Psoas muscle (tissue), 8 donors: Measurements from ENCODE around the gene HIF3A. TPM values are rescaled to one million over a fixed set of nuclear protein-coding genes. Genes with fewer than 3 reads are reported as not detected.
A peak's percentile ranks its signal among the peaks of the same experiment; 100 is the strongest.

ENCODE experiments used
- ATAC-seq, 4 donors: fragments of 200-7000 bp; cut with Tn5 transposase; one replicate each; pipeline ENCODE4 v1.9.1; 2020; ENCODE audit warnings: moderate library complexity in 3 of 4, mild to moderate bottlenecking in 2 of 4
- DNase-seq, 2 donors: peaks; one replicate each; pipeline ENCODE4 v3.0.0-alpha.2; 2020
- H3K27ac ChIP-seq: fragments of 200-600 bp; one replicate; pipeline ENCODE4 v1.8.0; 2022
- H3K27me3 ChIP-seq, 3 donors: fragments of 200-600 bp in 1 of 3; one replicate each; pipeline versions ENCODE4 v1.6.1 to v1.8.0; 2013 to 2022; ENCODE audit warnings: low read length in 2 of 3, mild to moderate bottlenecking in 2 of 3, moderate library complexity in 1 of 3; ENCODE audit not compliant: insufficient read depth in 3 of 3
- H3K36me3 ChIP-seq, 2 donors: fragments of 200-600 bp in 1 of 2; one replicate each; pipeline versions ENCODE4 v1.6.1 to v1.8.0; 2013 to 2022; ENCODE audit warnings: low read depth in 1 of 2, mild to moderate bottlenecking in 1 of 2, moderate library complexity in 1 of 2; ENCODE audit not compliant: insufficient read depth in 1 of 2
- H3K4me1 ChIP-seq: fragments of 200-600 bp; one replicate; pipeline ENCODE4 v1.8.0; 2022
- H3K4me3 ChIP-seq: fragments of 200-600 bp; one replicate; pipeline ENCODE4 v1.8.0; 2022; ENCODE audit warnings: mild to moderate bottlenecking
- H3K9me3 ChIP-seq: fragments of 200-600 bp; one replicate; pipeline ENCODE4 v1.8.0; 2022
- WGBS, 3 donors: extraction: QIAGEN DNeasy Blood & Tissue Kit; methylation state at CpG; one replicate each; pipeline versions ENCODE4 v1.1.6 to v1.1.7; 2013; 5-methylcytosine and 5-hydroxymethylcytosine counted together
- intact Hi-C, 2 donors: fragments of 100-400 bp; cut with DNase I; formaldehyde crosslinking; loops; one replicate each; pipeline versions ENCODE4 v1.11.0 to v1.14.2; 2022
- polyA plus RNA-seq, 3 donors: library from polyadenylated mRNA; stranded (reverse); fragments of 200-250 nt; gene quantifications; one replicate each; pipeline ENCODE4 v1.2.3, GENCODE V29; 2013
- total RNA-seq, 4 donors: library from RNA; stranded (reverse); fragmentation: NEBNext Ultra II Directional in 2 of 4; extraction: Animal tissue kit (Norgen Biotek cat#: 25700) in 2 of 4; gene quantifications; one replicate each; pipeline versions ENCODE4 v1.2.1 to v1.2.4, GENCODE V29; 2021 to 2023
- TF ChIP-seq, protein P1 (sequence below): fragments of 200-600 bp; IDR thresholded peaks from one replicate; pipeline ENCODE4 v1.8.0; 2022; ENCODE audit warnings: antibody characterized with exemption
- donor health status: healthy with polysubstance abuse.
- donor health status: DM: no; HTN: no; CAD: no; lungs with moderate emphysema.
- donor health status: Bipolar disorder and iron deficiency.
- donor health status: healthy.
- donor health status: DM: yes; HTN: yes; CAD: no.
- donor health status: DM: no; HTN: no; CAD: no.
- donor health status: DM: no; HTN: no; CAD: no.
- donor health status: DM: yes; HTN: yes; CAD: no.

The HIF3A gene
- total and polyA plus RNA-seq, 7 donors: 1.6 to 20.4 (median 10.5) TPM

DNA sequence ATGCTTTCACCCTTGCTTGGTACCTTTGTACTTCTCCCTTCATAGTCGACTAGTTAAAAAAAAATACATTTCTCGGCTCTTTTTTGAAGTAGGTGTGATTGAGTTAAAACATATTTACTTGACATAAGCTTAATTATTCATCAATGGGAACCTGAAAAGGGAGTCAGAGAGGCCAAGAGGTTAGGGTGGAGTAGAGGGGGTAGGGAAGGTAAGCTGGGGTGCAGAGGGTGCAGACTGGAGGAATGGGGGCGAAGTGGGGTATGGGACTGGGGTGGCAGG lies 701 bp upstream of the HIF3A start:
- peaks cover under 1% of the 10 kb centered on the region for H3K9me3 ChIP-seq
- no peak for ATAC-seq
- no peaks in the 10 kb centered on the region for H3K4me1 ChIP-seq
- TF ChIP-seq, protein P1, sequence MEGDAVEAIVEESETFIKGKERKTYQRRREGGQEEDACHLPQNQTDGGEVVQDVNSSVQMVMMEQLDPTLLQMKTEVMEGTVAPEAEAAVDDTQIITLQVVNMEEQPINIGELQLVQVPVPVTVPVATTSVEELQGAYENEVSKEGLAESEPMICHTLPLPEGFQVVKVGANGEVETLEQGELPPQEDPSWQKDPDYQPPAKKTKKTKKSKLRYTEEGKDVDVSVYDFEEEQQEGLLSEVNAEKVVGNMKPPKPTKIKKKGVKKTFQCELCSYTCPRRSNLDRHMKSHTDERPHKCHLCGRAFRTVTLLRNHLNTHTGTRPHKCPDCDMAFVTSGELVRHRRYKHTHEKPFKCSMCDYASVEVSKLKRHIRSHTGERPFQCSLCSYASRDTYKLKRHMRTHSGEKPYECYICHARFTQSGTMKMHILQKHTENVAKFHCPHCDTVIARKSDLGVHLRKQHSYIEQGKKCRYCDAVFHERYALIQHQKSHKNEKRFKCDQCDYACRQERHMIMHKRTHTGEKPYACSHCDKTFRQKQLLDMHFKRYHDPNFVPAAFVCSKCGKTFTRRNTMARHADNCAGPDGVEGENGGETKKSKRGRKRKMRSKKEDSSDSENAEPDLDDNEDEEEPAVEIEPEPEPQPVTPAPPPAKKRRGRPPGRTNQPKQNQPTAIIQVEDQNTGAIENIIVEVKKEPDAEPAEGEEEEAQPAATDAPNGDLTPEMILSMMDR: no peak
- no peak overlapping the region for H3K27ac ChIP-seq
- 68 to 74% (median 70%) methylated on average over 3 of the region's 3 CpGs for WGBS, 3 donors
- no peak for DNase-seq
- H3K27me3 ChIP-seq: peaks cover 0 to 48% (median 2%) of the 10 kb centered on the region in 3 donors
- no peaks in the 10 kb centered on the region for H3K36me3 ChIP-seq
- intact Hi-C loops: no loop called here
- H3K4me3 ChIP-seq: no peak overlapping the region

- WGBS, 3 donors: 10 to 12% (median 11%) methylated on average over 17 to 19 of the region's 19 CpGs
- H3K4me1 ChIP-seq: no peaks in the 10 kb centered on the region
- peak overlapping the region; percentile 74 for H3K27ac ChIP-seq
- peak overlapping the region; percentile 59 for H3K4me3 ChIP-seq
- DNase-seq: peak; percentile 75 to 91
- H3K9me3 ChIP-seq: no peaks in the 10 kb centered on the region
- TF ChIP-seq, protein P1: peak; percentile 11
- H3K27me3 ChIP-seq: peaks cover 0 to 52% (median 2%) of the 10 kb centered on the region in 3 donors
- no peaks in the 10 kb centered on the region for H3K36me3 ChIP-seq
- ATAC-seq: peak; percentile 39 to 65 (median 60)
- intact Hi-C loops: no loop called here
Measured at GRCh38 chr19:46297700-46298478, 1.0 kb downstream of the HIF3A start.

- ATAC-seq (peak in 1 of 4 donors; percentile 4), DNase-seq (no peak)
- intact Hi-C loops: no loop called here
- Histone ChIP-seq H3K27ac (peak overlapping the region; percentile 74), H3K9me3 (no peaks in the 10 kb centered on the region), H3K4me3 (peak overlapping the region; percentile 59), H3K4me1 (no peaks in the 10 kb centered on the region), H3K27me3 (peaks cover 0 to 52% (median 2%) of the 10 kb centered on the region in 3 donors), H3K36me3 (no peaks in the 10 kb centered on the region)
- TF ChIP-seq, protein P1: no peak
- WGBS, 3 donors: 4 to 8% (median 5%) methylated on average over 7 of the region's 7 CpGs
Measured at GRCh38 chr19:46298479-46299003, 1.7 kb downstream of the HIF3A start.

GRCh38 chr19:46299004-46299509 lies 2.2 kb downstream of the HIF3A start:
- Histone ChIP-seq H3K9me3 (no peaks in the 10 kb centered on the region), H3K27ac (peak overlapping the region; percentile 74), H3K4me1 (no peaks in the 10 kb centered on the region), H3K27me3 (peaks cover 0 to 52% (median 2%) of the 10 kb centered on the region in 3 donors), H3K36me3 (no peaks in the 10 kb centered on the region), H3K4me3 (peak overlapping the region; percentile 59)
- peak; percentile 56 to 76 (median 68) for ATAC-seq
- intact Hi-C loops: no loop called here
- DNase-seq: peak; percentile 90 to 94
- TF ChIP-seq, protein P1: no peak
- WGBS, 3 donors: 9% methylated on average over 10 to 11 of the region's 11 CpGs
